ENCODE data around the gene ACSF2. TPM values are rescaled to one million over a fixed set of nuclear protein-coding genes. Genes with fewer than 3 reads are reported as not detected.
A peak's percentile ranks its signal among the peaks of the same experiment; 100 is the strongest.

The ACSF2 gene
- total and polyA plus RNA-seq, 2 of the 13 experiments (the other 11 are each of a cell fraction or from before 2014, with no cell fraction given), result 87.3 to 109 TPM

- TF ChIP-seq ZSCAN5A (CRISPR knock-in tag; IDR thresholded peaks at IDR 0.05; ENCODE audit: borderline replicate concordance) (no peak), BRF2 (CRISPR knock-in tag; IDR thresholded peaks at IDR 0.05) (no peak), TERF1 (CRISPR knock-in tag; IDR thresholded peaks at IDR 0.05) (no peak), ZNF841 (CRISPR knock-in tag; IDR thresholded peaks at IDR 0.05; ENCODE audit: borderline replicate concordance) (no peak), ZFP1 (CRISPR knock-in tag; IDR thresholded peaks at IDR 0.05) (0 out of 2 replicates have a peak, but pooled peaks have one; percentile 34), ZBTB26 (CRISPR knock-in tag; IDR thresholded peaks at IDR 0.05; ENCODE audit: borderline replicate concordance) (no peak), IRX3 (CRISPR knock-in tag; IDR thresholded peaks at IDR 0.05; ENCODE audit: borderline replicate concordance, low read depth) (no peak), ZNF576 (CRISPR knock-in tag; IDR thresholded peaks at IDR 0.05) (no peak), HMGXB3 (CRISPR knock-in tag; IDR thresholded peaks at IDR 0.05; ENCODE audit: borderline replicate concordance) (no peak), ZSCAN12 (CRISPR knock-in tag; IDR thresholded peaks at IDR 0.05) (no peak), U2AF1 (optimal IDR thresholded peaks at IDR 0.05; ENCODE audit: low read depth, low read length) (no peak), ZNF101 (CRISPR knock-in tag; IDR thresholded peaks at IDR 0.05; ENCODE audit: borderline replicate concordance, low read depth) (0 out of 2 replicates have a peak, but pooled peaks have one; percentile 13), DRAP1 (CRISPR knock-in tag; IDR thresholded peaks at IDR 0.05) (peak; percentile 52), ZNF451 (CRISPR knock-in tag; IDR thresholded peaks at IDR 0.05) (no peak), SNAPC2 (CRISPR knock-in tag; IDR thresholded peaks at IDR 0.05) (no peak), ARNTL (CRISPR knock-in tag; IDR thresholded peaks at IDR 0.05) (peak; percentile 97), MZF1 (CRISPR knock-in tag; IDR thresholded peaks at IDR 0.05; ENCODE audit: borderline replicate concordance) (no peak)
These were observed 50.7 kb downstream of the ACSF2 start (continued) for GRCh38 chr17:50476545-50477315.

All from HepG2 (cell line).